ENCODE results near the gene TBCD.
"Not testable (repeated sequence)": the region's sequence is repeated elsewhere in the genome, so short reads cannot be mapped to it uniquely, and the experiment has no call there.

The TBCD gene

GRCh38 chr17:82939621-82940135, 187.8 kb downstream of the TBCD start:
- DNase-seq (no peak), ATAC-seq (no peak)

- DNase-seq (no peak), ATAC-seq (peak; percentile 21)
These were observed 188.6 kb downstream of the TBCD start for GRCh38 chr17:82940226-82941020.

- ATAC-seq, result no peak
These were observed 189.4 kb downstream of the TBCD start for GRCh38 chr17:82941021-82942001.

GRCh38 chr17:82942166-82943130, 190.6 kb downstream of the TBCD start:
- ATAC-seq (no peak), DNase-seq (no peak)

More at GRCh38 chr17:82941021-82942001, 189.4 kb downstream of the TBCD start:
- no peak for DNase-seq

GRCh38 chr17:82943339-82943738, 191.5 kb downstream of the TBCD start:
- no peak for ATAC-seq
- no peak for DNase-seq

GRCh38 chr17:82943751-82944150, 191.9 kb downstream of the TBCD start:
- no peak for DNase-seq
- no peak for ATAC-seq

GRCh38 chr17:82944990-82945389, 193.1 kb downstream of the TBCD start:
- ATAC-seq, result no peak
- DNase-seq, result no peak

GRCh38 chr17:82946081-82946480, 194.2 kb downstream of the TBCD start:
- DNase-seq, result no peak
- ATAC-seq, result no peak

- DNase-seq (no peak), ATAC-seq (no peak)
These were observed 195.5 kb downstream of the TBCD start for GRCh38 chr17:82947051-82947991.

GRCh38 chr17:82948081-82948511, 196.2 kb downstream of the TBCD start:
- ATAC-seq, result no peak
- no peak for DNase-seq

GRCh38 chr17:82948957-82949356, 197.1 kb downstream of the TBCD start:
- ATAC-seq (no peak), DNase-seq (no peak)

- DNase-seq (no peak), ATAC-seq (no peak)
These were observed 197.5 kb downstream of the TBCD start for GRCh38 chr17:82949361-82949760.

GRCh38 chr17:82949984-82950383, 198.1 kb downstream of the TBCD start:
- ATAC-seq (no peak), DNase-seq (no peak)

GRCh38 chr17:82950525-82951102, 198.7 kb downstream of the TBCD start:
- ATAC-seq, result no peak
- DNase-seq, result no peak

GRCh38 chr17:82952019-82952418, 200.2 kb downstream of the TBCD start:
- no peak for ATAC-seq
- DNase-seq, result no peak

GRCh38 chr17:82955106-82955505, 203.2 kb downstream of the TBCD start:
- not testable (repeated sequence) for ATAC-seq, DNase-seq

- not testable (repeated sequence) for DNase-seq, ATAC-seq
These were observed 203.8 kb downstream of the TBCD start for GRCh38 chr17:82955627-82956026.

- DNase-seq, result no peak
- ATAC-seq, result no peak
These were observed 204.4 kb downstream of the TBCD start for GRCh38 chr17:82956146-82956725.

- DNase-seq (no peak), ATAC-seq (no peak)
These were observed 205.0 kb downstream of the TBCD start for GRCh38 chr17:82956726-82957468.
